Raji (cell line): ENCODE results near the gene ITGA6.
A peak's percentile ranks its signal among the peaks of the same experiment; 100 is the strongest.

ENCODE experiments used
- POLR2A ChIP-seq: IDR thresholded peaks from 2 replicates; pipeline ENCODE4 v1.6.1; 2011; ENCODE audit warnings: low read depth, low read length, control low read depth; ENCODE audit not compliant: insufficient read depth

ITGA6 gene

DNA sequence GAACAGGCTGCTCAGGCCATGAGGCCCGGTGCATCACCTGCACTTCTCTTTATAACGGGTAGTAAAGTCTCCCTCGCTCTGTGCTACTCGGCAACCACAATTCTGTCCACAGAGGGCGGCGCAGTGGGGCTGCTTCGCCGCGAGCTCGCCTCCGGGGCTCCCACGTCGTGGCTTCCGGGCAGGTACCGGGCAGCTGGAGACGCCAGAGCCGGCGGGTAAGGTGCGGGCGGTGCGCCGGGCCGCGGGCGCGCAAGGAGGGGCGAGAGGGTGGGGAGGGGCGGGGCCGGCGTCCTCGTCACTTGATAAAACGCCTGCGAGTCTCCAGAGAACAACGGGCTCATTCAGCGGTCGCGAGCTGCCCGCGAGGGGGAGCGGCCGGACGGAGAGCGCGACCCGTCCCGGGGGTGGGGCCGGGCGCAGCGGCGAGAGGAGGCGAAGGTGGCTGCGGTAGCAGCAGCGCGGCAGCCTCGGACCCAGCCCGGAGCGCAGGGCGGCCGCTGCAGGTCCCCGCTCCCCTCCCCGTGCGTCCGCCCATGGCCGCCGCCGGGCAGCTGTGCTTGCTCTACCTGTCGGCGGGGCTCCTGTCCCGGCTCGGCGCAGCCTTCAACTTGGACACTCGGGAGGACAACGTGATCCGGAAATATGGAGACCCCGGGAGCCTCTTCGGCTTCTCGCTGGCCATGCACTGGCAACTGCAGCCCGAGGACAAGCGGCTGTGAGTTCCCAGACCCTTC lies at the start of gene ITGA6:
Gene ITGA6, plus strand, starts transcription at position 331 of the 734 bp plus-strand sequence.
- peak; percentile 84 for TF ChIP-seq POLR2A

DNA sequence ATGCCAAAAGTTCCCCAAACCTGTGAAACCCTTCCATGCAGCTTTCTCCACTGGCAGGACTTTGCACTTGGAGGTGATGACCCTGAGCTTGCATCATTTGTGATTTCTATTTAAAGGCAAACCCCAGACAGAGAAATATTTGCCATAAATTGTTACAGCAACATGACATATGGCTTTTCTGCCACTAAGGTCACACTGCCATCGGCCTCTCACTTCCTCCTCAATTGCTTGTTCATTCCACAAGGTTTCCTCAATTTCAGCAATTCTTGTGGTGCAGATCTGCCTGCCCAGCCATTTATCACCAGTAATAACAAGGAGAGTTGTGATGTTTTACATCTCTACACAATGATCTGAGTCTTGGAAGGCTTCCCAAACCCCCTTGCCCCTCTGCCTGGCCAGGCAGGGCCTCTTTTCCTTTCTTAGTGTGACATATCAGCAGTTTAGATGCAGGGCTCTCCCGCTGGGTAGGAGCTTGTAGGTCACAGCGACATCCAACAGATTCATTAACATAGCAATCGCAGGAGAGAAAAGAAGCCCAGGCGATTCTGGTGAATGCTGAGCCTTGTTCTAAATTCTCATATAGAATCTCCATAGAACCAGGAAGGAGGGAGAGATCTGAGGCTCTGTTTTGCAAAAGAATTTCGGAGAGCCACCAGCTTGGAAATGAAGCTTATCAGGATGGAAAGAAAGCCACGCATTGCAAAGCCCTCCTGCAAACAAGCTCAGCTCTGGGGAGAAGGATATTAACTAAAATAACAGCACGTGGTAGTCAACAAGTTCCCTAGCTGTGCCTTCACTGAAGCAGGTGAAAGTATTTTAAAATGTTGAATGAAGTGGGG lies 46.7 kb upstream of the ITGA6 start:
- no peak for TF ChIP-seq POLR2A

DNA sequence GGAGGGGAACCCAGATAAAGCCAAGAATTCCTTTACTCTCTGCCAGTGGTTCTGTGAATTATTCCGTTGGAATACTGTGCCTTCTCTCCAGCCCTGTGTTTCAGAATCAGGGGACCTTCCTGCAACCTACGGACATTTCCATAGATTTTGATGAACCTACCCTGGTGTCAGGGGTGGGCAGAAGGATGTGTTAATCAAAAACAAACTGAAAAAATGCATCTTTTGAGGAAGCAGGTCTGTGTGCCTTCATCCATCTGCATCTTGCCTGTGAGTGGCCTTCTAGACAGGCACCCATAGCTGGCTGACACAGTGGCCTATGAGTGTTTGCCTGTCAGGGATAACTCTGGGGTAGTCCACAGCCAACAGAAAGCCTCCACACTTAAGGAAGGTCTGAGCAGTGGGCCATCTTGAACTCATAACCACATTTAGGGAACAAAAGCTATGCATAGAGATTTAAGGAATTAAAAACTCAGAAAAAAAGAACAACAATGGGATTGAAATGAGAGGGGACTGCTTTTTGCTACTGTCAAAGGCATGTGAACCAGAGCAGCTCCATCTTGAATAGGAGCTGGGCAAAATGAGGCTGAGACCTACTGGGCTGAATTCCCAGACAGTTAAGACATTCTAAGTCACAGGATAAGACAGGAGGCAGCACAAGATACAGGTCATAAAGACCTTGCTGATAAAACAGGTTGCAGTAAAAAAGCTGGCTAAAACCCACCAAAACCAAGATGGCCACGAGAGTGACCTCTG lies 45.9 kb upstream of the ITGA6 start:
- TF ChIP-seq POLR2A = no peak

DNA sequence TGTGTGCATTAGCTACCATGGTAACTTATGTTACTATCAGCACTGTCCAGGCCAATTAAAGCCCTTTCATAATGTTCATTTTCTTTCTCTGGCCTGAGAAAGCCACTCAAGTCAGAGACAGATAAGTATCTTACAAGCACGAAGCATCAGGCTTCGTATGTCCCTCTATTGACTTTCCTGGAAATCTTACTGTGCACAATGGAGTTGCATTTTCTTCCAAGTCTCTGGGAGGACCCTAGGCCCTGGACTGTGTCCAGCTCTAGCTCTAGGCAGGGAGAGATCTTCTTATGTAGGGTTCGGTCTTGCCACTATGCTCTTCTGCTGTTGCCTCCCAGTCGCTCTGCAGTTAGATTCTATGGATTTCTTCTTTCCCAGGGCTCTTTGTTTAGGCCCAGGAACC lies 40.0 kb upstream of the ITGA6 start:
- TF ChIP-seq POLR2A = no peak

DNA sequence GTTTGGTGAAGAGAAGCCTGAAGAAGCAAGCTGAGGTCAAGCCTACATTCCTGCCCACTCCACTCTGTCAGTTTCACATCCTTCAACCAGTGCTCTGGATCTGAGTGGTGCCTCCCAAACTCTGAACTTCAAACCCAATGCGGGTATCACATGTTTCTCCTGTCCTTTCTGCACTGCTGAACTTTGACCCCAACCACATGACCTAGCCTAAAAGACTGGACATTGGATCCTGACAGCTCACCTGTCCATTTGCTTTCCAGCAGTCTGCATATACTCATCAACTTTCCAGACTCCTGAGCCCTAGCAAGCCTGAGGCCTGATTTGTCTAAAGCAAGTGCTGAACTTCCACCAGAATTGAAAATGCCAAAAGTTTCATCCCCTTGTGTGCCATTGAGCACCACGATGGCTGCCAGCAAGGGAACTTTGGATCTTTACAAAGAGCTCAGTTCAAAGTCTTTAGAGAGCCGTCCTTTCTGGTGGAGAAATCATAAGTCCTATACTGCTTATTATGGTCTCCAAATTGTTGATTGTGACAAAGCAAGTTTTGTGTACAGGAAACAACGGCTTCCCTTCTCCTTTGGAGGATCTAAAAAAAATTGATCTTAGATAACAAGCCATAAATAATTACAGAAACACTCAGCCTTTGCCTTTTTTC lies 37.6 kb upstream of the ITGA6 start:
- no peak for TF ChIP-seq POLR2A

DNA sequence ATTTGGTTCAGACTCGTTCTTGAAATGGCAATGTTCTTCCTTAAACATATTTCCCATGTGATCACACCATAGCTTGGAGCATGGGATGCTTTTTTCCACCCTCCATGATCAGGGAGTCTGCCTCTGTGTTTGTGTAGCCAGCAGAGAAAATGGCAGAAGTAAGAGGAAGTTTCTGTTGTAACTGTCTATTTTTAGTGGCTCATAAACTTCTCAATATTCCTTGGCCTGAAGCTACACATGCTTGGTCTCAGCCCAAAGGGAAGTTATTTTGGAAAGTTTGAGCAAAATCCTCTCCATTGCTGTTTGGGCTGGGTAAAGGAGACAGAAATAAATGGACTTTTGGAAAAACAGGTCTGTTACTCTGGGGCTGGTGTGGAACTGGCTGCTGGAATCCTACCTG lies 33.4 kb upstream of the ITGA6 start:
- no peak for TF ChIP-seq POLR2A

DNA sequence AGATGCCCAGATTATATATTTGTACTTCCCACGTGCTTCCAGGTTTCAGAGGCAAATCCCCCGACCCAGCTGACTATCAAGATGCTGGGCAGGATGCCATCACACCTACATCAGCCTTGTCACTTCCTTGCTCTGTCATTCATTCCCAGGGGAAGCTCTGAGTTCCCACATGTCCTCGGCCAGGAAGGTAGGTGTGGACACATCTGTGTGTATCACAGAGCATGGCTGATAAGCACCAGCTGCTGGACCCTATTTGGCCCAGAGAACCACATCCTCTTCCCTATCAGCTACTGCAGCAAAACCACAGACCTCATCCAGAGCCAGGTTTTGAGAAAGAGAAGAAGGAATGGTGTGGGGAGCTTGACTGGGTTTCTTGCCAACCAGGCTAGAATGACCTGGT lies 31.9 kb upstream of the ITGA6 start:
- no peak for TF ChIP-seq POLR2A

DNA sequence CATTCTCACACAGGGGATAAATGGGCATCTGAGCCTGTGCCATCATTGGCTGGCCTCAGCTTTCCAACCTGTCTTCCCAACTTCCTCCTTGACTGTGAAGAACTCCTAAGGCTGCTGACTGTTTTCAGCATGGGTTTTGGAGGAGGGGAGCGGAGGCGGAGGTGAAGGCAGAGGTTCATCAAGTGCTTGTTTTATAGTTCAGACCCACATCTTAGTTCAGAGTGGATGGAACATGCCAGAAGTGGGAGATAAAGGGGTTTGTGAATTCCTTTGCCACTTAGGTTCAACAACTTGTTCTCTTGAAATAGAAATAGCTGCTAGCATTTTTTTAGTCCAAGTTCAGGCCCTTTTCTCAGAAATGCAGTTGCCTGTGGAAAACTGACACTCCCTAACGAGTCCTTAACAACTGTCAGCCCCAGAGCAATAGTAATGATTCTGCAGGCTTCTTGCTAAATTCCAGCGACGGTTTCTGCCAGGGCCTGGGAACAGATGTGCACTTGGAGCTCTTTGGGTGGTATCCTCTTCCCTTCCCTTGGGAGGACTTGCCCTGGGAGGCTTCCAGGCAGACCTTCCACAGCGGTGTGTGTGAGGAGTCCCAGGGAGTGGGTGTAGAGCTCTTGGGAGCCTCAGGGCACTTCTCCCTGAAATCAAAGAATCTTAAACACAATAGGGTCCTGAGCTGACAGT lies 30.1 kb upstream of the ITGA6 start:
- no peak for TF ChIP-seq POLR2A

DNA sequence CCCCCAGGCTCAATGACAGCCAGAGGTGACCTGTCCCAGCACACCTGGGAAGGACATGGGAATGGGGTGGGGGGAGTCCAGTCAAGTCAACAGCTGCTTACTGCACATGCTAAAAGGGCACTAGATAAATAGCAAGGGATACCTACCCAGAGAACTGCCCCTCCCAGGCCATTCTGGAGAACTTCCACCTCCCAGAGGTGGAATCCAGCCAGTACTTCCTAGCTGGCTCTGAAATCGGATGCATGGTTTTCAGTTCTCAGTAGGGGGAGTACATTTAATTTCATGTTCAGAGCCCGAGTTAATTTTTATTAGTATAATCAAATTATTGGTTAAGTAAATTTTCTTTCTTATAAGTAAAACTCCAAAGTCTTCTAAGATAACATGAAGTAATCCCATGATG lies 28.9 kb upstream of the ITGA6 start:
- TF ChIP-seq POLR2A = no peak

DNA sequence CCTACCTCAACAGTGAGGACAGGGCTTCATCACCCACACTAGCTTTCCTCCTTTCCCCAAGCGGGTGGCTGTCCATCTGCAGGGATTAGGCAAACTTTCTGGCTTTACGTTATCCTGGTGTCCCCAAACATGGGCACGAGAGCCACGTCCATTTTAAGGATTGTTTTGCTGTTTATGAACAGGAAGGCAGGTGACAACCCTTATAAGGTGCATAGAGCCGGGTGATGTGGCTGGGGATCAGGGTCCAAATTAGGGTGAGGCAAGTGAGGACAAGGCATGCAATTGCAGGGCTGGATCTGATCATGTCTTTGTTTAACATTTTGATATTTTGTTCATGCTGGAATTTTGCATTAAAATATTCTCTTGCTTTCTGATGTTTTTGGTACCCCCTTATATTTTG lies 27.6 kb upstream of the ITGA6 start:
- TF ChIP-seq POLR2A = no peak

DNA sequence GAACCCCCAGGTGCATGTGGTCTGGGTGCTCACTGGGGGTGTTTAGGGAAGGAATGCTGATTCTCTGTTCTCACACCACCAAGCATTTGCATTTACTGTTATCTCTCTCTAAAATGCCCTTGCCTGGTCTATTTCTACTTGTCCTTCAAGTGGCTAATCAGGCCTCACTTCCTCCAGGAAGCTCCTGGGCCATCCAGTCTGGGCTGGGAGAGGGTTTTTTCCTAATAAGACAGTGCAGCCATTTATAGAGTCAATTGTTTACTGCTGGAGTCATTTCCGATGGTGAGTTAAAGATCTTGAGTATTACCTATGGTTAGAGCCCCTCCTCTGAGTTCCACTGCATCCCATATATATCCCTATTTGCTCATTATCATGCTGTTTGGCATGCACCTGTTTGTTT lies 25.2 kb upstream of the ITGA6 start:
- no peak for TF ChIP-seq POLR2A

DNA sequence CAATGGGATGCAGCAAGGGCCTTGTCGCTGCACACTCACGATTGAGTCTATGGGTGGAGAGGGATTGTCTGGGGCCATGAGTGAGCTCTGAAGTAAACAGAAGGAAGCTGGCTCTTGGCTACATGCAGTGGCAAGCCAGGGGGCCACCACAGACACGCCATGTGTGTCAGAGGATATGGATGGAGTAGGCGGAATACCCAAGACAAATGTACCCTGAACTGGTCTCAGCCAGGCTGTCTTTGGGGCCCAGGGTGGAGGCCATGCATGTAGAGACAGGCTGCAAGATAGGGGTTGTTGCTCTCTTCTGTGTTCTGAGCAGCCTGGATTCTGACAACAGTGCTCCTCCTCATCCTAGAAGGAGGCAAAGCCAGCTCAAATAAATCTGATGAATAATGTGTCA lies 24.0 kb upstream of the ITGA6 start:
- no peak for TF ChIP-seq POLR2A

DNA sequence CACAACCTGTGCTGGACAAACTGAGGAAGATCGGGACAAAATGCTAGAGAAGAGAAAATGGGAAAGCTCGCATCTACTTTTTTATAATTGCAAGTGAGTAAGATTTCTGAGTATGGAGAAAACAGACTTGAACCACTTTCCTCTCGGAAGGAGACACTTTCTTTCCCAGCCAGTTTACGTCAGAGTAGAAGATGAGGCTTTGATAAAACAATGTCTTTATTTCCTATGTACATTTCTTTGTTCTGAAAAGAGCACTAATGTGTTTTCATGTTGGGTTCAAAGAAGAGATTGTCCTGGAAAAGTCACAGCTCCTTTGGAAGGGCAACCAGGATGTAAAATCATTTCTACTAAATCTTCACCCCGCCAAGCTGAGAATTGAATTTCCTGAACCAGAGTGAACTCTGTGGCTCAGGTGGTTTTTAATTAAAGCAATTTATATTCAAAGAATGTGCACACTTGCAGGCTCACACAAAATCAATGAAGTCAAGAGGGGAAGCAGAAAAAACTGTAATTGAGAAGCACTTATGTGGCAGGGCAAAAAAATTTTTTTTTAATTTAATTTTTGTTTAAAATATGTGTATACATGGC lies 23.4 kb upstream of the ITGA6 start:
- TF ChIP-seq POLR2A = no peak

DNA sequence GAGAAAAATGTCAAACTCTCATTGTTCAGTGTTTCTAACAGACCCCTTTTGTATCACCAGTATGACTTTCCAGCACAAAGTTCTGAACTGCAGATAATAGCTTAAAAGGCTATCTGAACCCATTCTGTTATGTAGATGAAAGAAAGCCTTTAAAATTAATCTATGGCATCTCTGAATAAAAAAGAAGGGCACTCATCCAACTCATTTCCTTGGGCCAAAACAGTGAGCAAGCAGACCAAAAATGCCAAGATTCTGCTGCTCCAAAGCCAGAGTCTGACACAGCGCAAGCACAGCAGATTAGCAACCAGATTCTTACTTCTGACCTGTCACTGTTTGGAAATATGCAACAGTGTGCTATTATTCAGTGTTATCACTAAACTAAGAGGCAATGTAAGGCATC lies 22.6 kb upstream of the ITGA6 start:
- no peak for TF ChIP-seq POLR2A
